ENCODE measurements around the gene JAKMIP1. TPM values are rescaled to one million over a fixed set of nuclear protein-coding genes. Genes with fewer than 3 reads are reported as not detected.
A peak's percentile ranks its signal among the peaks of the same experiment; 100 is the strongest.
"Not testable (repeated sequence)": the region's sequence is repeated elsewhere in the genome, so short reads cannot be mapped to it uniquely, and the experiment has no call there.

JAKMIP1 gene
- total RNA-seq, 1 donor from 2014 or later: 0.29 TPM

GRCh38 chr4:6013564-6013963, 186.8 kb downstream of the JAKMIP1 start:
- DNase-seq (ENCODE audit: low spot score): no peak

- DNase-seq (ENCODE audit: low spot score): no peak
Observed at GRCh38 chr4:6012200-6012599, 188.1 kb downstream of the JAKMIP1 start.

- DNase-seq (ENCODE audit: low spot score): peak; percentile 64
Observed at GRCh38 chr4:6011686-6012085, 188.7 kb downstream of the JAKMIP1 start.

DNA sequence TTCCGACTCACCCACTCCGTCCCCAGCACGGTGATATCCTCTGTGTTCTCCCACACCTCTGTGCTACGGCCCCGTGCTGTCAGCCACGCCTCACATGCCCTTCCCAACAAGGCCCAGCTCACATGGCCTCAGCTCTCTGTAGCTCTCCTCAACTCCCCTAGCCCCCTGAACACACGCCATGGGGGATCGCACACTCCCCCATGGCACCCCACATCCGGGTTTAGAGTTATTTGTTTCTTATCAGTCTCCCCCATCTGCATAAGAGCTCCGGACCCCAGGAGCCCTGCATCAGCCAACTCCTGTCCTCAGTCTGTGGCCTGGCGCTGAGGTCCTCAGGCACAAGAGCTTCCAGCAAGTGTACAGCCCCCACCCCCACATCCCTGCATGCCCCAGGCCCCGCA, 189.1 kb downstream of the JAKMIP1 start:
- DNase-seq (ENCODE audit: low spot score): no peak

- no peak for DNase-seq (ENCODE audit: low spot score)
Observed at GRCh38 chr4:6010789-6011188, 189.6 kb downstream of the JAKMIP1 start.

DNA sequence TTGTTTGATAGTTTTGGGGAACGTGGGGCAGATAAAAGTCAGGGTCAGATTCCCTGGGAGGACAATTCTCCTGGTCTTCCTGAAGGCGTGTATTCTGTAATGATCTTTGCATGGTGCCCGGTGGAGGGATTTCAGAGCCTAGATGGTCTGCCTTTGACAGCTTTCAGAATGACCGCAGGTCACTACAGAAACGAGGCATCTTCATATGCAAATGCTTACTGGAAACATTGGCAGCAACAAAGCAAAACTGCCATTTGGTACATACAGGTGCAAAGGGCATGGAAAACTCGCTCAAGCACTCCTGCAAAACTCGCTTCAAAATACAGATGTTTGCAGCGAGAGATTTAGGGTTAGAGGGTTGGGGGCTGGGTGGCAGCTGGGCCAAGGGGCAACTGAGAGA, 190.9 kb downstream of the JAKMIP1 start:
- no peak for DNase-seq (ENCODE audit: low spot score)

DNA sequence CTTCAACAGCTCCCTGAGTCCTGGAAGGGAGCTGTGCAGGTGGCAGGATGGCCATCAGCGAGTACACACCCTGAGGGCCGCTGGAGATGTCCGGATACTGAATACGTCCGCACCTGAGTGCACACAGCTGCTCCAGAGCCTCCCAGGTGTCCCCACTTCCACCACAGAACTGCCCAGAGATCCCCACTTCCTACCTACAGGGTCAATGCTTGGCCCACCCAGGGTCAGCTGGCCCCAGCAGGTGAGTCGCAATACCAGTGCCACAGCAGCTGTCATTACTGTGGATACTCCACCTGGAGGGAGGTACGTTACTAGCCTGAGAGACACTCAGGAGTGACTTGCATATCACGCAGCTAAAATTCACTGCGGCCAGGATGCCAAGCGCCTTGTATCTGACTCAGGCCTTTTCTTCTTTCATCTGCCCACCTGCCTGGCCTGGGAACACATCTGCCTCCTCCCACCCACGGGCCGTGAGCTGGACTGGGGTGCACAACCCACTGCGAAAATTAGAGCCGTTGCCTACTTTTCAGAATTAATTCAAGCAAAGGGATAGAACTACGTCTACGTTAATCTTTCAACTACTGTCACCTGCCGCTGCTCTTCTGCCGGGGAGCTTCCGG, 191.5 kb downstream of the JAKMIP1 start:
- DNase-seq (ENCODE audit: low spot score): no peak

- DNase-seq (ENCODE audit: low spot score): no peak
Observed at GRCh38 chr4:6008092-6008551, 192.2 kb downstream of the JAKMIP1 start.

- DNase-seq (ENCODE audit: low spot score): no peak
Observed at GRCh38 chr4:6005175-6005574, 195.2 kb downstream of the JAKMIP1 start.

- not testable (repeated sequence) for DNase-seq (ENCODE audit: low spot score)
Observed at GRCh38 chr4:6003485-6003884, 196.9 kb downstream of the JAKMIP1 start.

DNA sequence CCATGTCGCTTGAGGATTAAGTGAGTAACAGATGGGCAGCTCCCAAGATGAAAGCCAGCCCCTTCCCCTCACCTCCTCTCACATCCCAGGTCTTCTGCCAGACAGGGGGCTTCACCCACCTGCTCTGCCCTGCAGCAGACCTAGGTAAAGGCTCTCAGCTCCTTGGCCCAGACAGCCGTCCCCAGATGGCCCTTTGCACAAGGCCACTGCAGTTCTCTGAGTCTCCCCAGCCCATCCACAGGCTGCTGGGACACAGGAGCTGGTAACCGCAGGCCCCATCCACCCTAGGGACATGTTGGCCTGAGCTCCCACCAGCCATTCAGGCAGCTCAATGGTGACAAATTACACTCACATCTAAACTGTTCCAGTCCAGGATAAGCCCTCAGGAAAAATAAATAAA, 197.4 kb downstream of the JAKMIP1 start:
- no peak for DNase-seq (ENCODE audit: low spot score)

DNA sequence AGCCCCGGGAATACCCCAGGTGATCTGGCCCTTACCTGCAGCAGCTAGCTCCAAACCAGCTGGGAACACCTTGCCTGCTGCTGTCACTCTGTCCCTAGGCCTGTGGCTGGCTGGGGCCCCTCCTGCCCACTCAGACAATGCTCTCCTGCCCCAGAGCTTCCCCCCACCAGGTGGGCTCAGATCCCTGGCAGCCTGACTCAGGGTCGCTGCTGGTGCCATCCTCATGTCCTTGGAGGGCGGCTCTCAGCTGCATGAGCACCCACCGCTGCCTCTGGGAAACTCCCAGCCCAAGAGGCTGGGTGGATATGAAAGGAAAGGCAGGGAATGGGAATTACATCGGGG, 197.9 kb downstream of the JAKMIP1 start:
- peak; percentile 8 for DNase-seq (ENCODE audit: low spot score)

GRCh38 chr4:6001680-6002491, 198.5 kb downstream of the JAKMIP1 start:
- peak; percentile 20 for DNase-seq (ENCODE audit: low spot score)

DNA sequence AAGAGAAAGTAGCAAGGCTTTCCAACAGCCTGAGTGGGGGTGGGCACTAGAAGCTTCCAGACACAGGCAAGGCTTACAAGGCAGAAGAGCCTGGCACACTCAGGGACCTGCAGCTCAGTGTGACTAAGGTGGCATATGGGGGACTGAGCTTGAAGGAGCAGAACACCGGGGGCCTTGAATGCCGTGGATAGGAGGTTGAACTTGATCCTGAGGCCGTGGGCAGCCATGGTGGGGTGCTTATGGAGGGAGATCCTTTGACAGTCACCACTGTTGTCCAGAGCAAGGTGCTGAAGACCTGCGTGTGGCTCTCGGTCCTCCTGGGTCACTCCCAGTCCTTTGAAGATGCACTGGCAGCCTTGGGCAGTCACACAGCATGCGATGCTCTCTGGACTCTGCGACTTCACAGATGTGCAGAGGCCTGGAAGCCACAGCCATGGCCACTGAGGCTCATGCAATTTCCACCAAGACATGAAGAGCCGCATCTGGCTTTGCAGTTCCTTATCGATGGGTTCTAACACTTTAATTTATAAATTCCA, 200.5 kb downstream of the JAKMIP1 start:
- DNase-seq (ENCODE audit: low spot score): no peak

DNA sequence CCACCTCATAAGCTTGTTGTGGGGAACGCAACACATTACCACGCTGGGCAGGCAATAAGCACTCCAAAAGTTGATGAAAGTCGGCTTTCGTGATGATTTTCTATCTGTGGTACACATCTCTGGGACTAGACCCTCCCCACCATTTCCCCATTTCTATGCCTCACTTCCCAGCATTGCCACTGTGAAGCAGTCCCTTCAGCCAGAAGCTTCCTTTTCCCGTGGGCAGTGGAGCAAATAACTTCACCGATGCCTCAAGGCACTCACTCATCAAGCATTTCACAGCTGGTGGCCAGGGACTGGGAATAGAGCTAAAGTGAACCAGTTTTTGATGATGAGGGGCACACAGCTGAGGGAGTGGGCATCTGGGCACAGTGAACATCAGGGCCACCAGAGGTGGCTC, 201.0 kb downstream of the JAKMIP1 start:
- DNase-seq (ENCODE audit: low spot score): no peak

DNA sequence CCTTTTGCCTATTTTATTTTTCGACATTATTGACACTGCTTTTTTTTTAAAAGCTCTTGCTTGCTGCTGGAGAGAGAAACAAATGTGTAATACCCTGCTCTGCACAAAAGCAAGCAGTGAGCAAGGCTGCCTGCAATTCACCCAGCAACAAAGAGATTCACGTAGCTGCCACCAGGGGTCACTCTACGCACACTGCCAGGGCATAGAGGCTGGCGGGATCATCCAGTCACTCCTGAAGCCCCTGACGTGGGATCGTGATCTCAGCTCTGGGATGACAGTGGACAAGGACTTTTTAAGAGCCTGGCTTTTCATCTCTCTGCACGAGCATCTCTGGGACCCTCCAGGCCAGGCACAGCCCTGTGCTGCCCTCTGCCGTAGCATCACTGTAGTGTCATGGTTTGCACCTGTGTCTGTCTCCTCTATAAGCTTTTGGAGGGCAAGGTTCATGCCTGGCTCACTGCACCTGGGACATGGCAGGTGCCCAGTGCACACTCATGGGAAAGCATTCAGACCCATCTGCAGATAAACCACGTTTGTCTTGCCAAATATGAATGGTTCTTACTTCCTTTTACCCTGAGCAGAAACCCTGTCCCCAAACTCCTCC, 201.9 kb downstream of the JAKMIP1 start:
- DNase-seq (ENCODE audit: low spot score): peak; percentile 61

DNA sequence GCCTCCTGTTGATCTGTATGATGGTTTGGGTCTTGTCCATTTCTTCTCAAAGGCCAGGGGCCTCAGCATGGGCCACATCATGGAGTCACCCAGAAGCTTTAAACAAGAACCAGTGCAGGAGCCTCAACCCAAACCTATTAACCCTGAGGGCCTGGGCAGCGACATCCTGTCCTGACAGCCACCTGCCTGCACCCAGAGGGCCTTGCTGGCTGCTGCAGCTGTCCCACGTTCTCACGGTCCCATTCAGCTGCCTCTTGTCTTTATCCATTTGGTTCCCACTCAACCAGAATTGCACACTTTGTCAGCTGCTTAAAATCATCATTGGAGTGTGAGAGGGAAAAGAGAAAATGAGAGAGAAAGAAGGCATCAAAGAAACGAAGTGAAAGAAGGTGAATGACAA, 203.7 kb downstream of the JAKMIP1 start:
- no peak for DNase-seq (ENCODE audit: low spot score)

- no peak for DNase-seq (ENCODE audit: low spot score)
Observed at GRCh38 chr4:5995901-5996623, 204.3 kb downstream of the JAKMIP1 start.

GRCh38 chr4:5993876-5994811, 206.2 kb downstream of the JAKMIP1 start:
- no peak for DNase-seq (ENCODE audit: low spot score)

- DNase-seq (ENCODE audit: low spot score): not testable (repeated sequence)
Observed at GRCh38 chr4:5993346-5993745, 207.0 kb downstream of the JAKMIP1 start.

GRCh38 chr4:5992828-5993321, 207.5 kb downstream of the JAKMIP1 start:
- DNase-seq (ENCODE audit: low spot score): no peak

All from ureter (tissue), 1 donor.